Erythroblast (primary cell): ENCODE data around the gene ABCA13.

ENCODE experiments used
- GATA1 ChIP-seq: IDR thresholded peaks from 2 replicates; pipeline ENCODE4 v1.6.1; 2011; ENCODE audit warnings: low read depth, mild to moderate bottlenecking, control low read depth, low read length, moderate library complexity
- POLR2A ChIP-seq: IDR thresholded peaks from 2 replicates; pipeline ENCODE4 v1.6.1; 2011; ENCODE audit warnings: mild to moderate bottlenecking, low read length

DNA sequence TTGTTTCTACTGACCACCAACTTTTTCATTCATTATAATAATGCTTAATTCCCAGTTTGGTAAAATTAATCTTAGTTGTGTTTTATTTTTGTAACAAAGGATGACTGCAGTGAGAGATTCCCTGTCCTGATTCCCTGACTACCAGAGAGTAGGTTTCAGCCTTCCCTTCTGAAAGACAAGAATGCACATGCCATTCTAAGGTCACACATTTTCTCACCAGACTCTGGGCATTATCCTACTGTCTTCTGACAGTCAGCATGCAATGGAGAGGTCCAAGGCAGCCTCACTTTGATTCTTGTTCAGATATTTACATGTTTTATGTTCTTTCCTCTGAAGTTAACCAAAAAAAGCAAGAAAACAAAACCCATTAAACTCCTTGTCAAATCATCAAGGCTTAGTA, 380.4 kb downstream of the ABCA13 start:
- TF ChIP-seq POLR2A, result no peak
- no peak for TF ChIP-seq GATA1
